GM21717 (cell line): Measurements from ENCODE around the gene KCNQ1OT1.

ENCODE experiments used
- ATAC-seq: cut with Tn5 transposase; IDR thresholded peaks from one replicate; pipeline ENCODE4 v1.9.1; 2021; ENCODE audit warnings: mild to moderate bottlenecking, moderate library complexity; ENCODE audit not compliant: unreplicated experiment

KCNQ1OT1 gene

DNA sequence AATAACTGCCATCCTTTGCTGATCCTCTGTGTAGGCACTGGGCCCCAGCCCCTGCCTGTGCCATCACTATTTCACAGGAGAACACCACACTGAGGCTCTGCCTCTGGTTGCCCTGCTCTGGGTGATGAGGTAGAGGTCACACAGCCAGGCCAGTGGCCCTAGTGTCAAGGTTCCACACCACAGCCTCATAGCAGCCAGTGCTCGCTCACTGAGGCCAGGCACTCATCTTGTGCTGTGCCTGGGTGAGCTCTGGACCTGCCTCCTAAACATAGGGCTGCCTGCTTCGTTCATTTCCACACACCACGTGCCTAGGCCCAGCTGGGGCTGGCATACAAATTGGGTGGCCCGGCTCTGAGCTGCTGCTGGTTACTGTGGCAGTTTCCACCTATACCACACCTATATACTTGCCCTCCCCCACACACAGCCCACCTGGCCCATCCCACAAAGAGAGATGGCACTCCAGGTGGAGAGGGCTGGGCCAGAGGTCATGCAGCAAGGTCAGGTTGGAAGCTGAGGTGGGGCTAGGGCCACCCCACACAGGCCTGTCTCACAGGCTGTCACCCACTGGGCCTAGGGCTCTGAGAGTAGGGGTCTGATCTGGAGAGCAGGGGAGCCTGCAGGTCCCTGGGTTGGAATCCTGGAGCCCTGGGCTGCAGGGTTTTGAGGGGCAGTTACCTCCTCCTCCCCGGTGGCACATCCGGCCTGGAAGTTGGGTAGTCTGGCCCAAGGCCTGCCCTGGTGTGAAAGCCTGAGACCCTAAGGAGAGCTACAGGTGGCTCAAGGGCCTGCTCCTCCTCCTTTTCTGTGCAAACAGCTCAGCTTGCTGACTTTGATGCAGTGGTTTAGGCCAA is 11.2 kb downstream of the KCNQ1OT1 start:
- ATAC-seq, result no peak

DNA sequence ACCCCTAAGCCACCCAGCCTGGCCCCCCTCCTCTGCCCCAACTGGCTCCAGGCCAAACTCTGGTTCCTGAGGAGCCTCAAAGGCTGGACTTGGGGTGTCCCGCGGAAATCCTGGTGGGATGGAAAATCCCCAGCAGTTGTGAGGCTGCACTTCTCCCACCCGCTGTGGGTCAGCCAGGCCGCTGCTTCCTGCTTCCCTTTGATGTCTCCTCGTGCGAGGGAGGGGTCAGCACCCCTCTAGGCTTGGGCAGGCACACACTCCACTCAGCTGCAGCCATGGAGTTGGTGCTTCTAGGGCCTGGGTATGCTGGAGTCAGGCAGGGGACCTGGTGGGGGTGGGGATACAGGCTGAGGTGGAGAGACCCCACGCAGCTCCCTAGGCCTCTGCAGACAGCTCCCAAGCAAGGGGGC is 12.0 kb downstream of the KCNQ1OT1 start:
- no peak for ATAC-seq

- no peak for ATAC-seq
Measured at GRCh38 chr11:2687223-2687530, 12.6 kb downstream of the KCNQ1OT1 start.

DNA sequence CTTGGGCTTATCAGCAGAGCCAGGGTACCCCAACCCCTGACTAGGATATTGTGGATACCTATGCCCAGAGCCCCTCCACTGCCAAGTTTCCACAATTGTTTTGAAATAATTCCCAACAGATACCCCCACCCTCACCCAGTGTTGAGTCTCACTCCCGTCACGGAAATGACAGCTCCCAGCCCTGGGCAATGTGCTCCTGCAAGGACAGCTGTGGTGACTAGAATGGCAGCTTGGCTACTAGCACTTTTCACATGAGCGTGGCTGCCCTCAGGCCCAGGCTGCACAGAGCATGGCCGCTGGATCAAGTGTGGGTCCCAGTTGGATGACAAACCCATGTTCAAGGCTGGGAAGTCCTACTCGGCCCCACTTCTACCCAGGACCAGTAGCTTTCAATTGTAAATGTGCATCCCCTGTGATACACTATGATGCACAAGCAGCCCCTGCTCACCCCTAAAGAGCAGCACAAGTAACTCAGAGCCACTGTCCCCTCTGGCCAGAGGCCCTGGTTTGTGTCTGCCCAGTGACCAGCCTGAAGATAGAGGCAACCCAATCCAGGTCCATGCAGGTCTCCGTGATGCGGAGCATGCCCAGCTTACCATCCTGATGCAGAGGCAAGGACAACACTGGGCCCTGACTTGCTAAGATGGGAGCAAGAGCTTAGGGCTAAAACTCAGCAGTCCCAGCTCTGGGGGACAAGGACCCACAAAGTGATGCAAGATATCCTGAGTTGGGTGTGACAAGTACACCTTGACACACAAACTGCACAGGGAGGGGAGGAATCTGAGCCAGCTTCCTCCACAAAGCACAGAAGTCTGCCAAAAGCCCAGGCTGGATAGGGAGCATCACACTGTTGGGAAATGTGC is 13.2 kb downstream of the KCNQ1OT1 start:
- no peak for ATAC-seq

GRCh38 chr11:2685566-2686359 is 14.0 kb downstream of the KCNQ1OT1 start:
- no peak for ATAC-seq

DNA sequence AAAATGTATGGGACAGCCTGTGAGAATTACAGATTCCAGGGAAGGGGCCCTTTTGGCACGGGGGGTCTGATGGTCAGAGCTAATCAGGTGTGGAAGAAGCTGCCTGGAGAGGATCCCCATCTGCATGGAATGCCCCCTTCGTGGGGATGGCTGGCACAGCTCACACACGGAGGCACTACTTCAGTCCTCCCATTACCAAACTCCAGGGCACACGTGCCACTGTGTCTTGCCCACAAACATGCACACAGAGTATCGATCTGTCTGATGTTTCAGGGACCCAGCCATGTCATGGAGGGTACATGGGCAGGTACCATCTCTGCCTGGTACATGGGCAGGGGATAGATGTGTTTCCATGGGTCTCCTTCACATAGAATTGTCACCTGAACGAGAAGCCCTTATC is 14.7 kb downstream of the KCNQ1OT1 start:
- ATAC-seq, result no peak

DNA sequence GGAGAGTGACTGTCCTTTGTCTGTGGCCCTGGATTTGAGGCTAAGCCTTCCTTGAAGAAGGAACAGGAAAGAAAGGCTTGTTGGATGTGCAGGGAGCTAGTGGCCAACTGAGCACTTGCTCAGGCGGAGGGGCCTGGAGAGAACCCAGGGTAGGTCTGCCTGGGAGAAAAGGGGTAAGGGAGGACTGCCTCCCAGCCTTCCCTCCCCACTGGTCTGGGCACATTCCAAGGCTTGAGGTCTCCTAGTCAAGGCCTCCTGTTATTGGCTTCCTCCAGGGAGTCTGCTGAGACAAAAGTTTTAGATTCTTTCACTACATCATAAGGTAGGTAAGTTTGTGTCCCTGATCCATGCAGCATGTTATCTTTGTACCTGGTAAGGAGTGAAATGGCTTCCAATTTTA is 15.2 kb downstream of the KCNQ1OT1 start:
- ATAC-seq, result no peak

GRCh38 chr11:2683806-2684205 is 16.0 kb downstream of the KCNQ1OT1 start:
- ATAC-seq, result no peak

- ATAC-seq, result no peak
Measured at GRCh38 chr11:2681408-2682145, 18.2 kb downstream of the KCNQ1OT1 start.

DNA sequence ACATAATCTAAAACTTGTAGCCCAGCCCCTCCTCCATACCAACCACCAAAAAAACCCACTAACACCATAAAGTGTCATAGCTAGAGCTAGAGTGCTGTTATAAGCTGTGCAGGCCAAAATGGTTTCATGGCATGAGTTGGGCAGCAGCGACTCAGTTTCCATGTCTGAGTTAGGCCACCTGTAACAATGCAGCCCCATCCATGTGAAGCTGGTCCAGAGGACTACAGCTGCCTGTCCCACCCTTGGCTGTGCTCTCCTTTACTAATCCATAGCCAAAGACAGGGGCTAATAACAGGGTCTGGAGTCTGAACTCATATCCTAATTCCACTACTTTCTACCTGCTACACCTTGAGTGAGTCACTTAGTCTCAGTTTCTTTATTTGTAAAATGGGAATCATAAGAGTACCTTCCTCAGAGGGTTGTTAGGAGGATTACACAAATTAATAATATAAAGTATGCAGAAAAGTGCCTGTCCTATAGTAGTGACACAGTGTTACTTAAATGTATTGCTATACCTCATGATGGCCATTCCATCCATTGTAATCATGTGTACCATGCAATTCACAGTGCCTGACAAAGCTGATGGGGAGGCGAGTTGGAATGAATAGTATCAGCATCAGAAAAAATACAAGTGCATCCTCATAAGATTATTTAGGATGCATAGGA is 20.6 kb downstream of the KCNQ1OT1 start:
- no peak for ATAC-seq

DNA sequence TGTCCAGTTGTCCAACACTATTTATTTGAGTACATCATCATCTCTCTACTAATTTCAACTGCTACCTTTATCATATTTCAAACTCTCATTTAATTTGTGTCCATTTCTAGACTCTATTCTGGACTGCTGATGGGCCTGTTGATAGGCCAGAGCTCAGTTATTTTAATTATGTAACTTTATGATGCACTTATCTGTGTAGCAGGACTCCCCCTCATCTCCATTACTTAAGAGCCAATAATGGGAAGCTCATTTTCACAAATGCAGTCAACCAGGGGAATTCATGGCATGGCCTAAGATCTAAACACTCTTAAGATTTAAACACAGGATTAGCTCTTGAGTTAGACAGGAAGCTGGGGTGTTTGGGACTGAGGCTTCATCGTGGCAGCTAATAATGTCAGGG is 21.4 kb downstream of the KCNQ1OT1 start:
- no peak for ATAC-seq

DNA sequence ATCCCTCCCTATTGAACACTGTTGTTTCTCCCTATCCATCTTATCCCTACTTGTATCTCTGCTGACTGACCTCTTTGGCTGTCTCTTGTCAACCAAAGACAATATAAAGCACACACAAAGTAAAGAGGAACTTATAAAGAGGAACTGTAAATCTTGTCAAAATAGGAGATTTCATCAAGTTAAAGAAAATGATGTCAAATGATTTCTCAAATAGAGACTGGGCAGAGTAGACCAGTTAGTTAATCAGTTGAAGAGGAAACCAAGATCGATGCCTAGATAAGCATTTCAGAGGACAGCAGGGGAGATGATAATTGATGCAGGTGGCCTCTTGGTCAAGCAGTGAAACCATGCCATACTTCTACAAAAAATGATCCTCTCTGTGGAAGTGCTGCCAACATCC is 22.7 kb downstream of the KCNQ1OT1 start:
- no peak for ATAC-seq

GRCh38 chr11:2675540-2675939 is 24.3 kb downstream of the KCNQ1OT1 start:
- ATAC-seq, result no peak

- no peak for ATAC-seq
Measured at GRCh38 chr11:2674658-2675131, 25.1 kb downstream of the KCNQ1OT1 start.

GRCh38 chr11:2673871-2674471 is 25.8 kb downstream of the KCNQ1OT1 start:
- no peak for ATAC-seq

- no peak for ATAC-seq
Measured at GRCh38 chr11:2673250-2673610, 26.6 kb downstream of the KCNQ1OT1 start.

DNA sequence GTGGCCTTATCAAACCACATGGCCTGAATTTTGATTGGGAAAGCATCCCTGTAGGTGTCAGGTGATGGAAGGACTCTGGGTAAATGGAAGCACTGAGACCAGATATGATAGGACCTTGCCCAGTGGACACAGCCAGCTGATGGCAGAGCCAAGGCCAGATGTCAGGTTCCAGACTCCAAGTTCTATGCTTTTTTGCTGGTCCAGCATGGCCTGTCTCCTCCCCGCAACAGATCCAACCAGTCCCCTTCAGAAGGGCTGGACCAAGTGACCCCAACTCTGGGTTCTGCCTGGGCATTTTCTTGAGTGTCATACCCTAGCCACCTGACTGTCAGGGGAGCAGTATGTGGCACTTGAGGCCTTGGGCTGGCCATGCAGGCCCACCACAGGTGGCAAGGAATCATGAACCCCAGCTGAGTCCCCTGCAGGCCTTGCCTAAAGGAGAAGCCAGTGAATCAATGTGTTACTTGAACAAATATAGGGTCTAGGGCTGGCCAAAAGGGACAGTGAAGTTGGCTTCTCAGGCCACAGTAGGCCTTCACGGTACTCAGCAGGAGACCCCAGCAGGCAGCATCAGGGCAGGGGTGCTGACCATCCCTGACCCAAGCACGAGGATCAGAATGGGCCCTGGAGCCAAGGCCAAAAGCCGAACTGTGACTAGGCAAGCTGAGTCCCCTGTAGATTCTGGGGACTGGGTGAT is 27.1 kb downstream of the KCNQ1OT1 start:
- ATAC-seq, result no peak

DNA sequence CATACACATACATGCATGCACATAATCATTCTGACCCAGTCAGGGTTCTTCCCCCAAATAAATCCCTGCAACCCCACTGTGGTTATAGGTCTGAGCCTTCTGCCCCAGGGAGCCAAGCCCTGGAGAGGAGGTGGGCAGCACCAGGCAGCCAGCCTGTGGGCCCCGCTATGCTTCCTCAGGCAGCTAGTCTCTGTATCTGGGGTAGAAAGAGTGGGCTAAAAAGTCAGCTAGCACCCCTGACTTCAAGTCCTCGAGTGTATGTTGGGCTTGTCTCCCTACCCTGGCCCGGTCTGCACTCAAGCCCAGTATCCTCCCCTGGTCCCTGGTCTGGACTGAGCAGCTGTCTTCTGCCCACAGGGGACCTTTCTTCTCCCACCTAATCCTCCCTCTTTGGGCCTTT is 28.0 kb downstream of the KCNQ1OT1 start:
- no peak for ATAC-seq

GRCh38 chr11:2670541-2671100 is 29.2 kb downstream of the KCNQ1OT1 start:
- ATAC-seq, result no peak
